Measurements from ENCODE around the gene CCL2.

The CCL2 gene

DNA sequence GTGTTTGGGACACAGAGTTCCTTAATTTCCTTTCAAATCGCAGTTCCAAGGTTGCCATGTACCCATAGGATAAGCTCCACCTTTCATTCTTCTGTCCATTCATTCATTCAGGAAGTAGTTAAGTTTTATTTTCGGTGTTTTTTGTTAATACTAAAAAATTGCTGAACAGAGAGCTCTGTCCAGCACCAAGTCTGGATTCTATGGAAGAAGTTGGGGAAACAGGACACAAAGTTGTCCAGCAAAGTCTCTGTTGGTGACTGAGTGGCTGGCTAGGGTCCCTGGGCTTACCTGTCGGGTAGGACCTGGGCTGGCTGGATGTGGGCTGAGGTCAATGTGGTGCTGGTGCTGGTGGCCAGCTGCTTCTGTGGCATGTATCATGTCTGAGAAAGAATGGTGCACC, 17.6 kb upstream of the CCL2 start:
- no peak for DNase-seq (ENCODE audit: extremely low read depth in 1 of 2, low read depth in 1 of 2)

DNA sequence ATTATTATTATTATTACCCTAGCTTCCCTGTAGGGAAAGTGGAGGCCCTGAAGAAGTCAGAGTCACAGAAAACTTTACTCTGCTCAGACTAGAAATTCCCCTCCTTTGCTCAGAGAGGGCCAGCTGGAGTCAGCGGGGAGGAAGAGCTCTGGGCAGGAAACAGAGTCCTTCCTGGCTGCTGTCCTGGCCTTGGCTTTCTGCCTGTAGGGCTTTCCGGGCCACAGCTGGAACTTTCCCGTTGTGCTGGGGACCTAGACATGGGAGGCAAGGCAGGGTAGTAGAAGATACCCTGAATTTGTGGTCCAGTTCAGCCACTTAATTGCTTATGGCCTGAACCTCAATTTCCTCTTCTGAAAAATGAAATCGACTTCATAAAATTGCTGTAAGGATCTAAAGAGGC, 14.0 kb upstream of the CCL2 start:
- no peak for DNase-seq (ENCODE audit: extremely low read depth in 1 of 2, low read depth in 1 of 2)

DNA sequence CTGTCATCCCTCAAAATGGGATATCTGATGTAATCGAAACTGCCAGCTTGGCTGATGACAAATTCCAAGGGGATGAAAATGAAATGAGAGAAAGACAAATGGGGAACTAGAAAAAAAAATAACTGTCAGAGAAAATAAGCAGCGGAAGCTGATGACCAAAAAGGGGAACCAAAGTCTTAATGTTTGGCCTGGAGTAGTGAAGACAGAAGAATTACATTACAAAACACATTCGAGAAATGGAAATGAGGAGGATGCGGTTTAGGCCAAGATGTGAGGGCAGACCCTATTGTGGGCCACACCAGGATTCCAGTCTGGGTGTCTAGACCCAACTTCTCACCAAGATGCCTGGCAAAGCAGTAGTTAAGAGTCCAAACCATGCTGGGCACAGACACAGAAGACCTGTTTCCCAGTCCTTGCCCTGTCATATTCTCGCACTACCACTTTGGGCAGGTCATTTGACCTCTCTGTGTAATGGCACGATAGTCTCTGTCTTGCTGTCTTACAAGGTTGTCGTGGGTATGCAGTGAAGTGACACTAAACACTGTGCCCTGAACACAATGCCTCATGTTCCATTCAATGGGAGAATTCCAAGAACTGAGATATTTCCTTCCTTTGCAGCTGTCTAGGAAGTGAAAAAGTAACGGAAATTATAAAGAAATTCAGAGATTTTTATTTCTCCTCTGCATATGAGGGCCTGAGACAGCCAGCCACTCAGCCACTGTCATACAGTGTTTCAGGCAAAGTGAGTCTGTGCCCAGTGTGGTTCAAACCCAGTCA, 12.3 kb upstream of the CCL2 start:
- DNase-seq (ENCODE audit: extremely low read depth in 1 of 2, low read depth in 1 of 2), result no peak

DNA sequence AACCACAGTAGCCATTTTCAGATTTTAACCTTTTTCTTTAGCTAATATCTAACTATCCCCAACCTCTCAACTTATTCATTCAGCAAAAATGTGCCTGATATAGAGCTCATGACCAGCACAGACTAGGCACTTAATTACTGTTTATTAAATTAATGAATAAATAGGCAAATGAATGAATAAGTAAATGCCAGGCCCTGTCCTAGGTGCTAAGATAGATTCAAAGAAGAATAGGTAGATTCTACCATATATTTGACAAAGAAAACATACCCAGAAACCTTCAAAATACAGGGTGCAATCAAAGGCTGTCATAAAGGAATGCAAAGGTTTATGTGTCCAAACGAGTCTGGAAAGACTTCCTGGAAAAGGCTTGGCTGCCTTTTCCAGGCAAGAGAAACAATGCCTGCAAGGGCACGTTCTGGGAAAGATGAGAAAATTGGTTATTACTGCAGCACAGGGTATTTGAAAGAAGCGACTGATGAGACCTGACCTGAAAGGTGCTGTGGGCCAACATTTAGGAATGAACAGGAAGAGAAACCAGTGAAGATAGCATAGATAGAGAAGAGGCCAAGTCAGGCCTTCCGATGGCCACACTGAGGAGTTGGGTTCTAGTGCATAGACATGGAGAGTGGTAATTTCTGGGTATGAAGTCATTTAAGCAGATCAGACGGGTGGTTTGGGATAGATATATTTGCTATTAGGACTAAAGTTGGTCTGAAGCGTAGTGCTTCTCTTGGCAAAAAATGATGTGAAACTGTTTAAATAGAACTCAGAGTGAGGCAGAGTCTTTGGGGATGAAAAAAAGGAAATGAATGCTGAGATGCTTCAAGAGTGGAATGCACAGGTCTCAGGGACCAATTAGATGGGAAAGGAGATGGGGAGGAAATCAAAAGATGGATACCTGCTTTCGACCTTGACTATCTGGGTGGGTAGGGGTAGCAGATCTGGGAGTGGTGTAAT, 11.4 kb upstream of the CCL2 start:
- no peak for DNase-seq (ENCODE audit: extremely low read depth in 1 of 2, low read depth in 1 of 2)

DNA sequence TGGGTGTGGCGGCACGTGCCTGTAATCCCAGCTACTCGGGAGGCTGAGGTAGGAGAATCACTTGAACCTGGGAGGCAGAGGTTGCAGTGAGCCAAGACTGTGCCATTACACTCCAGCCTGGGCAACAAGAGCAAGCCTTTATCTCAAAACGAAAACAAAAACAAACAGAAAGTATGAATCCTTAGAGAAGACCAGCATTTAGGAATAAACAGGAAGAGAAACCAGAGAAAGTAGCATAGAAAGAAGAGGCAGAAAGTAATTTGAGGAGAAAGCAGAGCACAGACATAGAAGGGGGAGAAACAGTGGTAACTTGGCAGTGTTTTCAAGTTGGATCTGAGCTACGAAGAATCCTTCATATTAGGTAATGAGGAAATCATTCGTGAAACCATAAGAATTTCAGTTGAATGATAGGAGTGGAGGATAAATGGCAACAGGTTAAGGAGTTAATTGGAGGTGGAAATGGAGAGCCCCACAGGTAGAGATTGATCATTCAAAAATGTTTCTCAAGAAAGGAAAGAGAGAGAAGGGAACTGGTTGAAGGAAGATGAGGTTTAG, 9.7 kb upstream of the CCL2 start:
- no peak for DNase-seq (ENCODE audit: extremely low read depth in 1 of 2, low read depth in 1 of 2)

DNA sequence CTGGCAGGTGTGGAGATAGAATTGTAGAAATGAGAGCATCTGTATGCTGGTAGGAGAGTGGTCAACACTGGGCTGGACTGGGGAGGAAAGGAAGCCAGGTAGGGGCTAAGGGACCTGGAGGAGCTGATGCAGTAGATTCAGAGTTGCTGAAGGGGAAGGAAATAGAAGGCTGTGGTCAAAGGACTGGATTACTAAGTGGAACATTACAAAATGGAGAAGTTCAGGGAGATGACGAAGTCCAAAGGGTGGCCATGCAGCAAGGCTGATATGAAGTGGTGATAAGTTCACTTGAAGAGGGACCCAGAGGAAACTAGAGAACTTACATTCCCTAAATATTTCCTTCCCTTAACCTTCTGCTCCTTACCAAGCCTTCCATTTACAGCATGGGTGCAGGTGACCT, 8.6 kb upstream of the CCL2 start:
- no peak for DNase-seq (ENCODE audit: extremely low read depth in 1 of 2, low read depth in 1 of 2)

DNA sequence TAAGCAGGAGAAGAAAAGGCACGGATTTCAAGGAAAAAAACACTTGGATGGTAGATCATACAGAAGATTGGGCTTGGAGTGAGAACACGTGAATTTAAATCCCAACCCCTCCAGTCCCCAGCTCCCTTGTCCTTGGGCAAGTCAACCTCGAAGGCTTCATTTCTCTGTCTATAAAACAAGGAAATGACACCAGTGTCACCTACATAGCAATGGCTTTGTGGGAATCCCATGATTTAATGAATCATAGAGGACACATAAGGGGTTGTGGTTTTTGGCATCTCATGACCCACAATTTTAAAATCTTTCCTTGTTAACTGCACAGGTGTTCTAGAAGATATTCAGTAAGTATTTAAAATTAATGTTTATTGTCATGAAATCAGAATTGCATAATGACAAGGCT, 8.2 kb upstream of the CCL2 start:
- no peak for DNase-seq (ENCODE audit: extremely low read depth in 1 of 2, low read depth in 1 of 2)

DNA sequence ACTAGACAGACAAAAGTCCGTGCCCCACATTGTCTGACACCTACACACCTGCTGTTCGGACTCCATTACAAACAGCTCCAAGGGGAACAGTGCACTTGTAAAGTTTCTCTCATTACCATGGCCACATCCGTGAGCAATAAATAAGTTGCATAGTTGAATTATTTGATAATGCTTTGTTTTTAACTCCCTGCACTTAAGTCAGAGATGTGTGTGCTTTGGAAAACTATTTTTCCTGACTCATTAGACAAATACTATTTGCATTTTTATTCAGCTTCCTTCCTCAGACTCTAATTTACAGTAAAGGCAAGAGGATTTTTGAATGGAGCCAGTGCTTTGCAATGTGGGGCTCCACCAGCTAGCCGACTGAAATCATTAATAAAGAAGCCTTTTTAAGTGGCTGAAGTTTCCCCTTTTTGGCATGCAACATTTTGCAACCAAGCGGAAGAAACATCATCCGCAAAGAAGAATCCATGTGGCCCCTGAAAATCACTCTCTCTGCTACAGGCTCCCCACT, 6.5 kb upstream of the CCL2 start:
- no peak for DNase-seq (ENCODE audit: extremely low read depth in 1 of 2, low read depth in 1 of 2)

DNA sequence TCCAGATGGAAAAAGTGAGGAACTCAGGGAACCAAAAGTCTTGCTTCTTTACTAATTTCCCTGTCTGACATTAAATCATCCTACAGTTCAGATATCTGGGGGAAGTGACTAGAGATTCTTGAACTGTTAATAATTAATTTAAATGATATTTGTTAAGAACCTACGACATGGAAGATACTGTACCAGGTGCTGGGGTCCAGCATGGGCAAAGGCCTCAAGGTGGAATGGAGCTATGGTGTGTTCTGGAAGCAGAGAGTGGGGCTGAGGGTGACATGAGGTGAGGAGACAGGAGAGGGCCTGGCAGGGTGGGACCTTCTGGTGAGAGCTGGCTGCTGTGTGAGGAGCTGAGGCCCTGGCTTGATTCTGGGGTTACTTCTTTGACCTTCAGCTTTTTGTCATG, 6.0 kb upstream of the CCL2 start:
- no peak for DNase-seq (ENCODE audit: extremely low read depth in 1 of 2, low read depth in 1 of 2)

DNA sequence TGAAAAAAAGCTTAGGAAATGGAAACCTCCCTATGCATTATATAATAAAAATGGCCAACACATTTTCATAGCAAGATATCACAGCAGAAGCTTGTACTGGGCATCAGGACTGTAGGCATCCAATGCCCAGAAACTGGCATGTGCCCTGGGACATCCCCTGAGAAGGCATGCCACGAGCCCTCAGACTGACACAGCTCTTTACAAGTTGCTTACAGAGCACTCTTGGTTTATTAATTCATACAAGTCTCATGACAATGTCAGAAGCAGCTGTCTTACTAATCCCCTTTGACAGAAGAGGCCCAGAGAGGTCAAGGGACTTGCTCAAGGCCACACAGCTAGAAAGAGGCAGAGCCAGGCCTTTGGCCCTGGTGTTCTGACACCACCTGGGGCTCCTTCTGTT, 5.6 kb upstream of the CCL2 start:
- no peak for DNase-seq (ENCODE audit: extremely low read depth in 1 of 2, low read depth in 1 of 2)

DNA sequence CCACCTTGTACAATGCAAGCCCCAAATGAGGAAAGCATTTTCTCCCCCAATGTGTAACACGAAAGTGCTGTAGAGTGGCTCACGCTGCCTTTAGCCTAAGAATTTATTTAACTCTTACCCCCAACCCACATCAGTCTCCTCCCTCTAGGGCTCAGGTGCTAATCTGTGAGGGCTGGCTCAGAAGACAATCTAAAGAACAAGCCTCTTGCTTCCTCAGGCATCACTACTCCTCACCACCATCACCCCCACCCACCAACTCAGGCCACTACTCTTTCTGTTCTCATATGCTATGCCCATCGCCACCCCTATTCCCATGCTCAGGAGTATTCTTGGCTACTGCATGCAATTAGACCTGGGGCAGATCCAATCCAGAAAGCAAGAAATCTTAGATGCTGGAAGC, 3.9 kb upstream of the CCL2 start:
- DNase-seq (ENCODE audit: extremely low read depth in 1 of 2, low read depth in 1 of 2), result no peak

DNA sequence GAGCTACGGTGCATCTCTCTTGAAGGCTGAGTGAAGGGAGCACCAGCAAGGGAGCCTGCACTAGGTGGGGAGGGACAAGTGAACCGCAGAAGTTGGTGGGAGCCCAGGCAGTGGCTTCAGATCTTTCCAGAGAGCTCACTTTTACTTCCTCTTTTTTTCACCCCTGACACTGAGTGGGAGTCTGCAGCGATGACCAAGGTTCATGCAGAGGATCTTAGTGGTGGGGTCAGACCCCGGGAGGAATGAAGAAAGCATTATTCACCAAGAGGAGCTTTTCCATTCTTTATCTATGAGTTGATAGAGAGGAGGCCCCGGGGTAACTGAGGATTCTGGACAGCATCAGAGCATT, 3.0 kb upstream of the CCL2 start:
- DNase-seq (ENCODE audit: extremely low read depth in 1 of 2, low read depth in 1 of 2), result no peak

DNA sequence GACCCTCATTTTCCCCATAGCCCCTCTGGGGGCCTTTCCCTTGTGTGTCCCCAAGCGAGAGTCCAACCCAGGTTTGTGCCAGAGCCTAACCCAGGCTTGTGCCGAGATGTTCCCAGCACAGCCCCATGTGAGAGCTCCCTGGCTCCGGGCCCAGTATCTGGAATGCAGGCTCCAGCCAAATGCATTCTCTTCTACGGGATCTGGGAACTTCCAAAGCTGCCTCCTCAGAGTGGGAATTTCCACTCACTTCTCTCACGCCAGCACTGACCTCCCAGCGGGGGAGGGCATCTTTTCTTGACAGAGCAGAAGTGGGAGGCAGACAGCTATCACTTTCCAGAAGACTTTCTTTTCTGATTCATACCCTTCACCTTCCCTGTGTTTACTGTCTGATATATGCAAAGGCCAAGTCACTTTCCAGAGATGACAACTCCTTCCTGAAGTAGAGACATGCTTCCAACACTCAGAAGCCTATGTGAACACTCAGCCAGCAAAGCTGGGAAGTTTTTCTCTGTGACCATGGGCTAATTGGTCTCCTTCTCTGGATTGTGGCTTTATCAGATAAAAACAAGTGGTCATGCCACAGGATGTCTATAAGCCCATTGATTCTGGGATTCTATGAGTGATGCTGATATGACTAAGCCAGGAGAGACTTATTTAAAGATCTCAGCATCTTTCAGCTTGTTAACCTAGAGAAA, 2.5 kb upstream of the CCL2 start:
- DNase-seq (ENCODE audit: extremely low read depth in 1 of 2, low read depth in 1 of 2), result no peak

DNA sequence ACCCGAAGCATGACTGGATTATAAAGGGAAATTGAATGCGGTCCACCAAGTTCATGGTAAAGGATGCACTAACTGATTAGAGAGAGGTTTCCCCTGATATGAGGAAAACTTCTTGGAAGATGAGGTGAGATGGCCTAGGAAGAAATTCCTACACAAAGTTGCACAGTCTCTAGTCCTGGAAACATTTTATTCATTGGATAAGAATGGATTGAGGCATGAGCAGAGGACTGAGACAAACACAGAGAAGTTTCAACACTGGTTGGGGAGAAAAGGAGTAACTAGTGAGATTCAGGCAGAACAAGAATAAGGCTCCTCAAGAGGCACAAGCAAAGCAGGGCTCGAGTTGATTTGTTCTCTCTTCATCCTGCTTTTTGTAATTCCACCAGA, 2.0 kb upstream of the CCL2 start:
- no peak for DNase-seq (ENCODE audit: extremely low read depth in 1 of 2, low read depth in 1 of 2)

DNA sequence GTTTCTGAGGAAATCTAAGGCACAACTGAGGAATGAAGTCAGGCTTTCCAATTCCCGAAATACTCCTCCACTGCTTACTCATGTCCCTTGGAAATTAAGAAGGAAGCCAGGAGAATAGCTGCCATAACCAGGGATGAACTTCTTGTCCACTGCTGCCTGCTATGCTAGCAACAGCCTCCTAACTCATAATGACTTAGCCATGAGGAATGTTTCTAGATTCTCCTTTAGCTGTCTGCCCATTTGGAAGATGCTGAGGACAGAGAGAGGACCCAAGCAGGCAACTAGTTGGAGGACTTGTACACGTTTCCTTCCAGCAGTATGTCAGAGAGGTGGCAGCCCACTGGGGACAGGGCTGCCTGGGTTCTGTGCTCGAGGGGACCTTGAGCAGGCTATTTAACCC, 939 bp upstream of the CCL2 start:
- no peak for DNase-seq (ENCODE audit: extremely low read depth in 1 of 2, low read depth in 1 of 2)

DNA sequence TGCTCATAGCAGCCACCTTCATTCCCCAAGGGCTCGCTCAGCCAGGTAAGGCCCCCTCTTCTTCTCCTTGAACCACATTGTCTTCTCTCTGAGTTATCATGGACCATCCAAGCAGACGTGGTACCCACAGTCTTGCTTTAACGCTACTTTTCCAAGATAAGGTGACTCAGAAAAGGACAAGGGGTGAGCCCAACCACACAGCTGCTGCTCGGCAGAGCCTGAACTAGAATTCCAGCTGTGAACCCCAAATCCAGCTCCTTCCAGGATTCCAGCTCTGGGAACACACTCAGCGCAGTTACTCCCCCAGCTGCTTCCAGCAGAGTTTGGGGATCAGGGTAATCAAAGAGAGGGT, 272 bp downstream of the CCL2 start:
- no peak for DNase-seq (ENCODE audit: extremely low read depth in 1 of 2, low read depth in 1 of 2)

DNA sequence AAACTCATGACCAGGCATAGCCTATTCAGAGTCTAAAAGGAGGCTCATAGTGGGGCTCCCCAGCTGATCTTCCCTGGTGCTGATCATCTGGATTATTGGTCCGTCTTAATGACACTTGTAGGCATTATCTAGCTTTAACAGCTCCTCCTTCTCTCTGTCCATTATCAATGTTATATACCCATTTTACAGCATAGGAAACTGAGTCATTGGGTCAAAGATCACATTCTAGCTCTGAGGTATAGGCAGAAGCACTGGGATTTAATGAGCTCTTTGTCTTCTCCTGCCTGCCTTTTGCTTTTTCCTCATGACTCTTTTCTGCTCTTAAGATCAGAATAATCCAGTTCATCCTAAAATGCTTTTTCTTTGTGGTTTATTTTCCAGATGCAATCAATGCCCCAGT, 756 bp downstream of the CCL2 start:
- DNase-seq (ENCODE audit: extremely low read depth in 1 of 2, low read depth in 1 of 2), result no peak

DNA sequence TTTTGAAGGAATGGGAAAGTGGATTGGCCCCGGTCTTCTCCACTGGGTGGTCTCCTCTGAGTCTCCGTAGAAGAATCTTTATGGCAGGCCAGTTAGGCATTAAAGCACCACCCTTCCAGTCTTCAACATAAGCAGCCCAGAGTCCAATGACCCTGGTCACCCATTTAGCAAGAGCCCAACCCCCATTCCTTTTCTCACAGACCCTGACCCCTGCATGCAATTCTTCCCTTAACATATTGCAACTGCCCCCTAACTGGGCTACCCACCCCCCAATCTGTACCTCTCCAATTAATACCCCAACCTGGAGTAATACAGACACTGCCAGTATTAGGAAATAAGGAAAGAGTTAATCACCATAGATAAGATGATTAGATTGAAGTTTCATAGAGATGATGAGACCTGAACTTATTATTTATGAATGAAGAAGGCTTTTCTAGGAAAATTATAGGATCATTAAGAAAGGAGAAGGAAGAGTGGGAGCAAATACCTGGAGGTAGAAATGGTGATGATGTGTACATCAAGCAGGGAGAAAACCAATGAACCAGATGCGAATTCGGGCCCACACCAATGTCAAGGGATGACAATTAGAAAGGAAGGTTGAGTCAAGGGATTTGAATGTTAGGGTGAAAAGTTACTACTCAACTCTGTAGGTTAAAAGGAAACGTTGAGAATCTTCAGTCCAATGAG, 2.4 kb downstream of the CCL2 start:
- no peak for DNase-seq (ENCODE audit: extremely low read depth in 1 of 2, low read depth in 1 of 2)

DNA sequence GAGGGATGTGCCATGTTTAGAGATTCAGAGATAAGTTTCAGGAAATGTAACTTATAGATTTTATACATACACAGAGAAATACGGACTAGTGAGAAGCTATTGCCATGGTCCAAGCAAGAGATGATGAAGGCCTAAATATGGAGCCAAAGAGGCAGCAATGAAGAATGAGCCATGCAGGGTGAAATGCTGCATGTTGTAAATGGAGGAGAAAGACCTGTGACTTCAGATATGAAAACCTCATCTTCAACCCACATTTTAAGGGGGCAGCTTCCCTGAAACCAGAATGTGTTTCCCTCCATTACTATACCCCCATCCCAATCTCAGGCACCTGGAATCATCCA, 2.9 kb downstream of the CCL2 start:
- DNase-seq (ENCODE audit: extremely low read depth in 1 of 2, low read depth in 1 of 2), result no peak

DNA sequence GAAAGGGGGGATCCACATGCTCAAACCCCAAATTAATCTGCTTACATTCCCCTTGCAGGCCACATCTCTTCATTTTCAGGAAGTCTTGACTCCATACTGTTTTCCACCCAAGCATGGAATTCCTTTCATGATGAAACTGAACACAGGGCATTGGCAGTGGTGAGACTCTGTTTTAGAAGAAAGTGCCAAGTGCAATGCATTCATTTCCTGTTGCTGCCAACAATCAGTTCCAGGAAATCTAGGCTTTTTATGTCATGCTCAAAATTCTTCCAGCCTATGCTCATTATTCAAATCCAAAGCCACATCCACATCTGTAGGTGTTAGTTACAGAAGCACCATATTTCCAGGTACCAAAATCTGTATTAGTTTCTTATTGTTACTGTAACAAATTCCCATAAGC, 4.1 kb downstream of the CCL2 start:
- no peak for DNase-seq (ENCODE audit: extremely low read depth in 1 of 2, low read depth in 1 of 2)

DNA sequence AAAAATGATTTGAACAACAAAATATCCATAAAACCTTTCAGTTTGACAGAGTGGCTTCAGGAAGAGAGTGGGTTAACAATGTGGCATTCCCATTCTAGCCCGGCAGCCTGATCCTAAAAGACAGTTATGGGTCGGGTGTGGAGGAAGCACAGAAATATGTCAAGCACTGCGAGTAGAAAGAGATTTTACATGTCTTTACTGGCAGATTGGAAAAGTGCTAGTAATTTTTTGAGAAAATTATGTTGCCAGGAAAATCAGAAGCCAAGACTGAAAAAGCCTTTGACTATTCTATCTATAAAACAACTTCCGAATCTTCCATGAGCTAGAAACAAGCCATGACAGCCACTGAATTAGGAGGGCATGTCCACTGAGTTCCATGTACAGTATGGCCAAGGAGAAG, 5.8 kb downstream of the CCL2 start:
- no peak for DNase-seq (ENCODE audit: extremely low read depth in 1 of 2, low read depth in 1 of 2)

Data from stimulated activated CD8-positive, alpha-beta memory T cell treated with anti-CD3 and anti-CD28 coated beads, Interleukin-7, amount 100 ng/mL, for 48 hours (primary cell).